Astrocyte (in vitro differentiated cells and primary cell): ENCODE data around the gene STAT1. TPM values are rescaled to one million over a fixed set of nuclear protein-coding genes. Genes with fewer than 3 reads are reported as not detected.

Experiments used
- DNase-seq: peaks from one replicate; pipeline ENCODE4 v3.0.0-alpha.2; 2010; ENCODE audit warnings: low read depth
- FAIRE-seq: peaks from 2 replicates; lab custom pipeline; 2011; peaks lifted over from hg19 to GRCh38; lab: Jason Lieb, UNC
- H2AFZ ChIP-seq: 2 replicates; pipeline ENCODE4 v1.6.0; 2012; ENCODE audit warnings: low read depth, low read length, inconsistent platforms
- H3K27ac ChIP-seq: 2 replicates; pipeline ENCODE4 v1.5.1; 2011; ENCODE audit warnings: low read depth, low read length, inconsistent platforms
- H3K27me3 ChIP-seq: 2 replicates; pipeline ENCODE4 v1.6.0; 2011; ENCODE audit warnings: low read length, inconsistent platforms; ENCODE audit not compliant: insufficient read depth
- H3K36me3 ChIP-seq: 2 replicates; pipeline ENCODE4 v1.5.1; 2011; ENCODE audit warnings: low read length, inconsistent platforms; ENCODE audit not compliant: insufficient read depth
- H3K4me1 ChIP-seq: 2 replicates; pipeline ENCODE4 v1.5.1; 2011; ENCODE audit warnings: low read length, inconsistent platforms; ENCODE audit not compliant: insufficient read depth
- H3K4me2 ChIP-seq: 2 replicates; pipeline ENCODE4 v1.6.0; 2012; ENCODE audit warnings: low read length, inconsistent platforms
- H3K4me3 ChIP-seq: 2 replicates; pipeline ENCODE4 v1.5.1; 2011; ENCODE audit warnings: low read depth, mild to moderate bottlenecking, low read length, inconsistent platforms; ENCODE audit not compliant: insufficient read depth
- H3K79me2 ChIP-seq: 2 replicates; pipeline ENCODE4 v1.6.0; 2012; ENCODE audit warnings: mild to moderate bottlenecking, low read length, inconsistent platforms; ENCODE audit not compliant: insufficient read depth
- H3K9ac ChIP-seq: 2 replicates; pipeline ENCODE4 v1.6.0; 2012; ENCODE audit warnings: mild to moderate bottlenecking, low read length, inconsistent platforms
- H3K9me3 ChIP-seq: 2 replicates; pipeline ENCODE4 v1.5.1; 2012; ENCODE audit warnings: low read depth, mild to moderate bottlenecking, low read length, inconsistent platforms; ENCODE audit not compliant: insufficient read depth
- H4K20me1 ChIP-seq: 2 replicates; pipeline ENCODE4 v1.6.0; 2012; ENCODE audit warnings: low read length, inconsistent platforms; ENCODE audit not compliant: insufficient read depth
- H3K27ac Mint-ChIP-seq: one replicate; pipeline ENCODE4 v1.8.0; 2021; ENCODE audit warnings: mild to moderate bottlenecking, mixed read lengths; ENCODE audit not compliant: unreplicated experiment
- H3K27me3 Mint-ChIP-seq: one replicate; pipeline ENCODE4 v1.8.0; 2021; ENCODE audit warnings: low read depth, mixed read lengths; ENCODE audit not compliant: unreplicated experiment
- H3K36me3 Mint-ChIP-seq: one replicate; pipeline ENCODE4 v1.8.0; 2021; ENCODE audit warnings: low read depth, mixed read lengths; ENCODE audit not compliant: unreplicated experiment
- H3K4me1 Mint-ChIP-seq: one replicate; pipeline ENCODE4 v1.8.0; 2021; ENCODE audit warnings: low read depth, mixed read lengths; ENCODE audit not compliant: unreplicated experiment
- H3K4me3 Mint-ChIP-seq: one replicate; pipeline ENCODE4 v1.8.0; 2021; ENCODE audit warnings: mild to moderate bottlenecking, moderate library complexity, mixed read lengths; ENCODE audit not compliant: unreplicated experiment
- H3K9me3 Mint-ChIP-seq: one replicate; pipeline ENCODE4 v1.8.0; 2021; ENCODE audit warnings: mild to moderate bottlenecking, mixed read lengths; ENCODE audit not compliant: unreplicated experiment
- EZH2 ChIP-seq: IDR thresholded peaks from 2 replicates; pipeline ENCODE4 v1.6.1; 2012; ENCODE audit warnings: mild to moderate bottlenecking, low read length, inconsistent platforms; ENCODE audit not compliant: insufficient read depth
- total RNA-seq: library from RNA; stranded (reverse); gene quantifications from 2 replicates; pipeline ENCODE4 v1.2.1, GENCODE V29; 2021
- TF ChIP-seq, protein P1 (sequence below): IDR thresholded peaks from 2 replicates; pipeline ENCODE4 v1.5.1; 2011; ENCODE audit warnings: low read depth, mild to moderate bottlenecking, inconsistent platforms, low read length, moderate library complexity; ENCODE audit not compliant: insufficient read depth

Gene STAT1
- total RNA-seq, 1 donor from 2014 or later = 377 TPM

DNA sequence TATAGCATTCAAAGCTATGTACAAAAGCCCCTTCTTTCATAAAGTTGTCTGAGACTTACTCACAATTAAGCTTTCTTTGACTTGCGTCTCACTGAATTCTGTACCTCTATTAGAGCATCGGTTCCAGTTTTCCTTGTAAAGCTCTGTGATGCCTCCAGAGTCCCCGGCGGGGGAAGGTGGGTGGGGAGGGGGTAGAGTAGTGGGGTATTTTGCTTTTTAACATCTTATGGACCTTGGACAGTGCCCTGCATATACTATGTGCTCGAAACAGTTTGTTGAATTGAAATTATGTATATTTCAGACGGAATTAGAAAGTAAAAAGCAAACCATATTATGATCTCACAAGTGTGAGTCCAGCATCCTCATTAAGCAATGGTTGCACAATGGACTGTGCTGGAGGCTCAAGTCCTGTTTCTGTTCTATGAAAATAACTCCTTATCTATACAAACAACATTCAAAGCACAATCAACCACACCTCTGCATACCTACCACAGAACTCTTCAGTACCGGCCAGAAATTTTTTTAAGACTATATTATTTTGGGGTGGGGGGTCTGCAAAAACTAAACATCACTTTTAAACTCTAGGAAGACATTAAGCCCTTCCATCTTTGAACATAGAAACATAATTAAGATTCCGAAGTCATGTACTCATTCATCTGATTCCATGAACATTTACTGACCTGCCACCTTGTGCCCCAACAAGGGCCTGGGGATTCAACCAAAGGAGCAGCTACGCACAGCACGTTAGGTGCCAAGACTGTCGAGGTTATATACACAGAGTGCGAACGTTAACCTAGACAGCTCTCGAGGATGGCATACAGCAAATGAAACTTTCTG is 908 bp downstream of the STAT1 start:
- Histone ChIP-seq H3K4me2 (peak overlapping the region; percentile 97), H2AFZ (peak overlapping the region; percentile 77), H3K9me3 (no peaks in the 10 kb centered on the region), H3K4me1 (peaks cover 14% of the 10 kb centered on the region), H3K27me3 (no peaks in the 10 kb centered on the region), H4K20me1 (peaks cover 22% of the 10 kb centered on the region), H3K9ac (peak overlapping the region; percentile 91), H3K36me3 (peaks cover 3% of the 10 kb centered on the region), H3K79me2 (peaks cover 33% of the 10 kb centered on the region), H3K4me3 (peak overlapping the region; percentile 100), H3K27ac (peak overlapping the region; percentile 68)
- Mint-ChIP-seq H3K4me1 (peaks cover 14% of the 10 kb centered on the region), H3K9me3 (peaks cover 1% of the 10 kb centered on the region), H3K36me3 (peaks cover 18% of the 10 kb centered on the region), H3K27me3 (no peaks in the 10 kb centered on the region), H3K27ac (no peak overlapping the region), H3K4me3 (no peak overlapping the region)
- FAIRE-seq (no peak), DNase-seq (peak; percentile 20)
- no peak for TF ChIP-seq EZH2
- TF ChIP-seq, protein P1, sequence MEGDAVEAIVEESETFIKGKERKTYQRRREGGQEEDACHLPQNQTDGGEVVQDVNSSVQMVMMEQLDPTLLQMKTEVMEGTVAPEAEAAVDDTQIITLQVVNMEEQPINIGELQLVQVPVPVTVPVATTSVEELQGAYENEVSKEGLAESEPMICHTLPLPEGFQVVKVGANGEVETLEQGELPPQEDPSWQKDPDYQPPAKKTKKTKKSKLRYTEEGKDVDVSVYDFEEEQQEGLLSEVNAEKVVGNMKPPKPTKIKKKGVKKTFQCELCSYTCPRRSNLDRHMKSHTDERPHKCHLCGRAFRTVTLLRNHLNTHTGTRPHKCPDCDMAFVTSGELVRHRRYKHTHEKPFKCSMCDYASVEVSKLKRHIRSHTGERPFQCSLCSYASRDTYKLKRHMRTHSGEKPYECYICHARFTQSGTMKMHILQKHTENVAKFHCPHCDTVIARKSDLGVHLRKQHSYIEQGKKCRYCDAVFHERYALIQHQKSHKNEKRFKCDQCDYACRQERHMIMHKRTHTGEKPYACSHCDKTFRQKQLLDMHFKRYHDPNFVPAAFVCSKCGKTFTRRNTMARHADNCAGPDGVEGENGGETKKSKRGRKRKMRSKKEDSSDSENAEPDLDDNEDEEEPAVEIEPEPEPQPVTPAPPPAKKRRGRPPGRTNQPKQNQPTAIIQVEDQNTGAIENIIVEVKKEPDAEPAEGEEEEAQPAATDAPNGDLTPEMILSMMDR = no peak

DNA sequence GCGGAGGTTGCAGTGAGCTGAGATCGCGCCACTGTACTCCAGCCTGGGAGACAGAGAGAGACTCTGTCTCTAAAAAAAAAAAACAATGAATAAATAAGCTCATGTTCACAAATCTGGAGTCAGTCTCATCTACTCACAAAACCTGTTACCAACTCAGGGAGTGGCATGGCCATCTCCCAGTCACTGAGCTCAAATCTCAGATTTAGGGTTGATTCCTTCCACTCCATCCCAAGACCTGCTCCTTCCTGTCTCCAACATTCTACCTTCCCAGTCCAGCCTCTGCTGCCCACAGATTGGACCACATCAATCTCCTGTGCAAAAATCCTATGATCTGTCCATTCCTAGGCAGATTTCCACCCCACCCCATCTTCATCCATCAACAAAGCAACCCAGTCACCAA is 1.6 kb downstream of the STAT1 start:
- Histone ChIP-seq H3K36me3 (peaks cover 3% of the 10 kb centered on the region), H3K27ac (no peak overlapping the region), H4K20me1 (peaks cover 22% of the 10 kb centered on the region), H3K27me3 (no peaks in the 10 kb centered on the region), H3K79me2 (peaks cover 33% of the 10 kb centered on the region), H2AFZ (no peak overlapping the region), H3K4me2 (peak overlapping the region; percentile 97), H3K4me3 (peak overlapping the region; percentile 100), H3K9me3 (no peaks in the 10 kb centered on the region), H3K9ac (peak overlapping the region; percentile 91), H3K4me1 (peaks cover 14% of the 10 kb centered on the region)
- no peak for DNase-seq
- TF ChIP-seq, protein P1 = no peak
- Mint-ChIP-seq H3K27ac (no peak overlapping the region), H3K9me3 (peaks cover 1% of the 10 kb centered on the region), H3K4me3 (no peak overlapping the region), H3K36me3 (peaks cover 21% of the 10 kb centered on the region), H3K4me1 (peaks cover 16% of the 10 kb centered on the region), H3K27me3 (no peaks in the 10 kb centered on the region)
- FAIRE-seq = no peak
